Left lung (tissue), 10 donors: ENCODE measurements around the gene HLA-DOA. TPM values are rescaled to one million over a fixed set of nuclear protein-coding genes. Genes with fewer than 3 reads are reported as not detected.

Experiments used
- ATAC-seq: fragments of 200-7000 bp; cut with Tn5 transposase; one replicate; pipeline ENCODE4 v1.9.1; 2020; ENCODE audit warnings: moderate library complexity
- DNase-seq, 4 donors: peaks; one replicate each; pipeline ENCODE4 v3.0.0-alpha.2; 2013 to 2020
- H3K27ac ChIP-seq, 2 donors: fragments of 200-600 bp; sonication (generic) in 1 of 2; one replicate each; pipeline versions ENCODE4 v1.5.0 to v1.8.0; 2020 to 2021
- H3K27me3 ChIP-seq, 2 donors: fragments of 200-600 bp; sonication (generic) in 1 of 2; one replicate each; pipeline versions ENCODE4 v1.5.0 to v1.8.0; 2020 to 2021
- H3K36me3 ChIP-seq, 2 donors: fragments of 200-600 bp; sonication (generic) in 1 of 2; one replicate each; pipeline versions ENCODE4 v1.5.0 to v1.8.0; 2020 to 2021
- H3K4me1 ChIP-seq, 2 donors: fragments of 200-600 bp; one replicate each; pipeline ENCODE4 v1.8.0; 2021
- H3K4me3 ChIP-seq, 2 donors: fragments of 200-600 bp; sonication (generic) in 1 of 2; one replicate each; pipeline versions ENCODE4 v1.5.0 to v1.8.0; 2020 to 2021; ENCODE audit warnings: mild to moderate bottlenecking in 1 of 2
- H3K9me3 ChIP-seq, 2 donors: fragments of 200-600 bp; sonication (generic) in 1 of 2; one replicate each; pipeline versions ENCODE4 v1.5.0 to v1.8.0; 2020 to 2021
- intact Hi-C, 2 donors: fragments of 100-400 bp; cut with DNase I; formaldehyde crosslinking; loops; one replicate each; pipeline versions ENCODE4 v1.11.2 to v1.14.2; 2022
- polyA plus RNA-seq, 6 donors: library from polyadenylated mRNA; unstranded; fragments of 120-200 nt; gene quantifications; one replicate each; pipeline ENCODE4 v1.2.1, GENCODE V29; 2013; ENCODE audit not compliant: insufficient read length in 6 of 6
- total RNA-seq, 2 donors: library from RNA; stranded (reverse); fragmentation: NEBNext Ultra II Directional; extraction: Animal tissue kit (Norgen Biotek cat#: 25700); gene quantifications; one replicate each; pipeline ENCODE4 v1.2.1, GENCODE V29; 2021
- TF ChIP-seq, protein P1 (sequence below), 2 donors: fragments of 200-600 bp; sonication (generic) in 1 of 2; IDR thresholded peaks; one replicate each; pipeline versions ENCODE4 v1.5.0 to v1.8.0; 2021; ENCODE audit warnings: antibody characterized with exemption in 2 of 2
- donor health status: DM: no; HTN: yes; CAD: no.
- donor health status: DM: no; HTN: no; CAD: no.

Gene HLA-DOA
- total and polyA plus RNA-seq, 8 donors = 1.8 to 20.6 (median 3.0) TPM

DNA sequence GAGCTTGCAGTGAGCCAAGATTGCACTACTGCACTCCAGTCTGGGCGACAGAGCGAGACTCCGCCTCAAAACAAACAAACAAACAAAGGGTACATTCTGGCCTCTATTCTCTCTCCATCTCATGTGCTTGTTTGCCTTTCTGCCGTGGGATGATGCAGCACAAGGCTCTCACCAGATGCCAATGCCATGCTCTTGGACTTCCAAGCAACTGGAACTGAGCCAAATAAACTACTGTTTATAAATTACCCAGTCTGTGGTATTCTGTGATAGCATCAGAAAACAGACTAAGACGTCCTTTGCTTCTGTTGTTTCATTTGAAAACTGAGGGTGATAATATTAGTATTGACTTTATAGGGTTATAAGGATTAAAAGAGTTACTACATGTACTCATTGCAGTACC lies 44.6 kb downstream of the HLA-DOA start:
- H3K27ac ChIP-seq = no peak overlapping the region
- H3K4me1 ChIP-seq = peaks cover 10 to 52% of the 10 kb centered on the region in 2 donors
- DNase-seq = no peak
- H3K4me3 ChIP-seq = no peak overlapping the region
- no peak for ATAC-seq
- no peaks in the 10 kb centered on the region for H3K36me3 ChIP-seq
- TF ChIP-seq, protein P1, sequence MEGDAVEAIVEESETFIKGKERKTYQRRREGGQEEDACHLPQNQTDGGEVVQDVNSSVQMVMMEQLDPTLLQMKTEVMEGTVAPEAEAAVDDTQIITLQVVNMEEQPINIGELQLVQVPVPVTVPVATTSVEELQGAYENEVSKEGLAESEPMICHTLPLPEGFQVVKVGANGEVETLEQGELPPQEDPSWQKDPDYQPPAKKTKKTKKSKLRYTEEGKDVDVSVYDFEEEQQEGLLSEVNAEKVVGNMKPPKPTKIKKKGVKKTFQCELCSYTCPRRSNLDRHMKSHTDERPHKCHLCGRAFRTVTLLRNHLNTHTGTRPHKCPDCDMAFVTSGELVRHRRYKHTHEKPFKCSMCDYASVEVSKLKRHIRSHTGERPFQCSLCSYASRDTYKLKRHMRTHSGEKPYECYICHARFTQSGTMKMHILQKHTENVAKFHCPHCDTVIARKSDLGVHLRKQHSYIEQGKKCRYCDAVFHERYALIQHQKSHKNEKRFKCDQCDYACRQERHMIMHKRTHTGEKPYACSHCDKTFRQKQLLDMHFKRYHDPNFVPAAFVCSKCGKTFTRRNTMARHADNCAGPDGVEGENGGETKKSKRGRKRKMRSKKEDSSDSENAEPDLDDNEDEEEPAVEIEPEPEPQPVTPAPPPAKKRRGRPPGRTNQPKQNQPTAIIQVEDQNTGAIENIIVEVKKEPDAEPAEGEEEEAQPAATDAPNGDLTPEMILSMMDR (IDR thresholded peaks at IDR 0.05) = no peak
- intact Hi-C loops = no loop called here
- H3K9me3 ChIP-seq = no peaks in the 10 kb centered on the region
- H3K27me3 ChIP-seq = no peaks in the 10 kb centered on the region

DNA sequence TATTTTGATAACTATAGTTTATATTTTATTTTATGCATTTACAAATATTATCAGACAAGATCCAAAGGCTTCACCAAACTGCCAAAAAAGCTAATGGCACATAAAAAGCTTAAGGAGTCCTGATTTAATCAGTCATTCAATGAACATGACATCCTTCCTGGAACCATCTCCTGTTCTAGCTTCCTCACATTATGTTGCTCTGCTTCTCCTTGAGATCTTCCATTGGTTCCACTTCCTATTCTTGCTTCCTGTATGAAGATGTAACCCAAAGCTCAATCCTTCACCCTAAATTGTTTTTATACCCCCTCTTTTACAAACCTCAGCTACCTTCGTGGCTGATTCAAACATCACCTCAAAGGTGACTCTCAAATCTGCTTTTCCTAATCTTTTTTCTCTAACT lies 45.5 kb downstream of the HLA-DOA start:
- Histone ChIP-seq H3K4me1 (peaks cover 10 to 52% of the 10 kb centered on the region in 2 donors), H3K27ac (peak overlapping the region in 1 of 2 donors; percentile 16), H3K9me3 (no peaks in the 10 kb centered on the region), H3K36me3 (no peaks in the 10 kb centered on the region), H3K27me3 (no peaks in the 10 kb centered on the region), H3K4me3 (no peak overlapping the region)
- intact Hi-C loops = no loop called here
- TF ChIP-seq, protein P1 (IDR thresholded peaks at IDR 0.05) = no peak
- DNase-seq = no peak
- no peak for ATAC-seq

DNA sequence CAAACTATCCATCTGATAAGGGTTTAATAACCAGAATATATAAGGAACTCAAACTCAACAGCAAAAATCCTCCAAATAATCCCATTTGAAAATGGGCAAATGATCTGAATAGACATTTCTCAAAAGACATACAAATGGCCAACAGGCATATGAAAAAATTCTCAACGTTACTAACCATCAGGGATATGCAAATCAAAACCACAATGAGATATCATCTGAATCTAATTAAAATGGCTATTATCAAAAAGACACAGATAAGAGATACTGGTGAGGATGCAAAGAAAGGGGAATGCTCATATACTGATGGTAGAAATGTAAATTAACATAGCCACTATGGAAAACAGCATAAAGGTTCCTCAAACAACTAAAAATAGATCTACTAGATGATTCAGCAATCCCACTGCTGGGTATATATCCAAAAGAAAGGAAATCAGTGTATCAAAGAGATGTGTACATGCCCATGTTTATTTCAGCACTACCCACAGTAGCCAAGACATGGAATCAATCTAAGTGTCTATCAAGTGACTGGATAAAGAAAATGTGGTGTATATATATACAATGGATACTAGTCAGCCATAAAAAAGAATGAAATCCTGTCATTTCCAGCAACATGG lies 47.1 kb downstream of the HLA-DOA start:
- Histone ChIP-seq H3K4me1 (peaks cover 9 to 45% of the 10 kb centered on the region in 2 donors), H3K27me3 (no peaks in the 10 kb centered on the region), H3K27ac (no peak overlapping the region), H3K36me3 (no peaks in the 10 kb centered on the region), H3K9me3 (no peaks in the 10 kb centered on the region), H3K4me3 (no peak overlapping the region)
- intact Hi-C loops = no loop called here
- TF ChIP-seq, protein P1 (IDR thresholded peaks at IDR 0.05) = no peak
- no peak for DNase-seq
- ATAC-seq = no peak

DNA sequence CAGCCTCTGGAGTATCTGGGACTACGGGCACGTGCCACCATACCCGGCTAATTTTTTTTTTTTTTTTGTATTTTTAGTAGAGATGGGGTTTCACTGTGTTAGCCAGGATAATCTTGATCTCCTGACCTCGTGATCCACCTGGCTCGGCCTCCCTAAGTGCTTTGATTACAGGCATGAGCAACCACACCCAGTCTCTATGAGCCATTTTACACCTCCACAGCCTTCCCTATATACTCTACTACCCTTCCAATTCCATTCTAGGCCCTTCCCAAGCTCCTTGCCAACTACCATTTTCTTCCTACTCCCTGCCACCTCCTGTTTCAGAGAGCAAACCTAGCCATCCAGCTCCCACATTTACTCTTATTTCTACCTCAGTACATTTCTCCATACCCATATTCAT lies 48.8 kb downstream of the HLA-DOA start:
- Histone ChIP-seq H3K27ac (no peak overlapping the region), H3K27me3 (no peaks in the 10 kb centered on the region), H3K4me1 (peaks cover 0 to 28% of the 10 kb centered on the region in 2 donors), H3K4me3 (no peak overlapping the region), H3K9me3 (no peaks in the 10 kb centered on the region), H3K36me3 (no peaks in the 10 kb centered on the region)
- no peak for DNase-seq
- TF ChIP-seq, protein P1 (IDR thresholded peaks at IDR 0.05) = no peak
- no peak for ATAC-seq
- intact Hi-C loops = no loop called here

DNA sequence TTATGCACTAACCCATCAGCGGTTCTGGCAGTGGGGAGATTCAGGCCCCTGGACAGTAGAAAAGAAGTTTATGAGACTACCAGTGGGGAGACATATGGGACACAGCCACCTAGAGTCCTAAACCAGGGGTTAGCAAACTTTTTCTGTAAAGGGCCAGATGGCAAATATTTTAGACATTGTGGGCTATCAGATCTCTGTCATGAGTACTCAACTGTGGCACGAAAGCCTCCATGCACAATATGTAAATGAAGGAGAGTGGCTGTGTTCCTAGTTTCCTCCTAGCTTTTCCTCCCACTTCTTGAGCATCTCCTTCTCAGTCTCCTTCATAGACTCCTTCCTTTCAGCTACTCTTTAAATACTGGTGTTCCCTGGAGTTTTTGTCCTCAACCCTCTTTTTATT lies 53.2 kb downstream of the HLA-DOA start:
- H3K4me3 ChIP-seq = no peak overlapping the region
- TF ChIP-seq, protein P1 (IDR thresholded peaks at IDR 0.05) = no peak

More for the DNA sequence above, 53.2 kb downstream of the HLA-DOA start:
- intact Hi-C loops = no loop called here
- DNase-seq (no peak), ATAC-seq (no peak)
- H3K4me1 ChIP-seq = peaks cover 0 to 29% of the 10 kb centered on the region in 2 donors
- H3K9me3 ChIP-seq = no peaks in the 10 kb centered on the region
- no peak overlapping the region for H3K27ac ChIP-seq
- H3K27me3 ChIP-seq = no peaks in the 10 kb centered on the region
- H3K36me3 ChIP-seq = no peaks in the 10 kb centered on the region
